T-helper 2 cell treated with Interferon-gamma antibody and Interleukin-4, amounts not matched to agents 100 ng/mL and 5 ng/mL, for 36 hours (primary cell): ENCODE results near the gene TP53BP2. TPM values are rescaled to one million over a fixed set of nuclear protein-coding genes. Genes with fewer than 3 reads are reported as not detected.
"Not testable (repeated sequence)": the region's sequence is repeated elsewhere in the genome, so short reads cannot be mapped to it uniquely, and the experiment has no call there.

Source experiments
- intact Hi-C: fragments of 100-400 bp; cut with micrococcal nuclease; formaldehyde crosslinking; loops from one replicate; pipeline ENCODE4 v1.15.1; 2023
- total RNA-seq: library from RNA; stranded (reverse); gene quantifications from 2 replicates; pipeline ENCODE4 v1.2.3, GENCODE V29; 2022

TP53BP2 gene
- total RNA-seq, 1 donor from 2014 or later, result 27.6 TPM

- intact Hi-C loops, result no loop called here
Measured at GRCh38 chr1:223748405-223748772, 97.4 kb downstream of the TP53BP2 start.

DNA sequence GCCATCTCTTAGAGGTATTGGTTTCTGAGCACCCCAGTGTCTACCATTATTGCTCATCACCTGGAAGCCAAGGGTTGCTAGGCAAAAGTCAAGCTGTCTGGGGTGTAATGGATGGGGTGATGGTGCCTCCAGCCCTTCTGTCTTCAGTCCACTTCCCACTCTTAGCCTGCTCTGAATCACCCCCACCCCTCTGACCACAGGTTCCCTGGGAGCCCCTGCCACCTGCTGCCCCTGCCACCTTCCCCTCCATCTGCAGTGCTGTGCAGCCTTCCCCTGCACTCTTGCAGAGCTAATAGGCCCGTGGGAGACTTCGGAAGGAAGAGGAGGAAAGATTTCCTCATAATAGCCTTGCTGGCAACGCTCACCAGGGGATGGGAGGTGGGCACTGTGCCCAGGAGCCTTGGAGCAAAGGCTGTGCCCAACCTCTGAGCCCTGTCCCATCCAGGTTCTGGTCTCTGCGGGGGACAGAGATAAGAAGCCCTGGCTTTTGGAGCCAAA lies 97.9 kb downstream of the TP53BP2 start:
- intact Hi-C loops, result no loop called here

DNA sequence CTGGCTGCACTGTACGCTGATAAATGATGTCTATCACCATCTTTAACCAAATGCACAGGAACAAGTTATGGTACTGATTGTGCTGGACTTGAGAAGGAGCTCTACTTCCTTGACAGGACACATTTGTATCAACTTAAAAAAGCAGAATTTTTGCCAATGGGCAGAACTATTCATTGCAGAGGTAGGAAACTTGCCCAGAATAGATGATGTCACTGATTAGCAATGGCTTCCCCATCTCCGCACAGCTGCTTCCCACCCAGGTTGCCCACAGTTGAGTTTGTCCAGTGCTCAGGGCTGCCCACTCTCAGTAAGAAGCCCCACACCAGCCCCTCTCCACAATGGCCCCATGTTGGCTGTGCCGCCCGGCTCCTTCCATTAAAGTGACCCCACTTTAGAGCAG lies 100.0 kb downstream of the TP53BP2 start:
- intact Hi-C loops, result no loop called here

- intact Hi-C loops, result no loop called here
Measured at GRCh38 chr1:223742856-223743517, 102.8 kb downstream of the TP53BP2 start.

DNA sequence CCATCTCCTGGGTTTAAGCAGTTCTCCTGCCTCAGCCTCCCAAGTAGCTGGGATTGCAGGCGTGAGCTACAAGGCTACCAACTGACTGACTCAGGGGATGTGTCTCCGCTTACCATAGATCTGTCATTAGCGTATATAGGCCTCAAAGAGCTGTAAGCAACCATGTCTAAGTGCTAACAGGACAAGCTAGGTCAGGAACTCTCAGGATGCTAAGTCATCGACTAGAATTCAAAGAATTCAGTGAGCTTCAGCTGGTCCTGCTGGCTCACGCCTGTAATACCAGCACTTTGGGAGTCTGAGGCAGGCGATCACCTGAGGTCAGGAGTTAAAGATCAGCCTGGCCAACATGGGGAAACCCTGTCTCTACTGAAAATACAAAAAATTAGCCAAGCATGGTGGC lies 103.9 kb downstream of the TP53BP2 start:
- intact Hi-C loops, result no loop called here

DNA sequence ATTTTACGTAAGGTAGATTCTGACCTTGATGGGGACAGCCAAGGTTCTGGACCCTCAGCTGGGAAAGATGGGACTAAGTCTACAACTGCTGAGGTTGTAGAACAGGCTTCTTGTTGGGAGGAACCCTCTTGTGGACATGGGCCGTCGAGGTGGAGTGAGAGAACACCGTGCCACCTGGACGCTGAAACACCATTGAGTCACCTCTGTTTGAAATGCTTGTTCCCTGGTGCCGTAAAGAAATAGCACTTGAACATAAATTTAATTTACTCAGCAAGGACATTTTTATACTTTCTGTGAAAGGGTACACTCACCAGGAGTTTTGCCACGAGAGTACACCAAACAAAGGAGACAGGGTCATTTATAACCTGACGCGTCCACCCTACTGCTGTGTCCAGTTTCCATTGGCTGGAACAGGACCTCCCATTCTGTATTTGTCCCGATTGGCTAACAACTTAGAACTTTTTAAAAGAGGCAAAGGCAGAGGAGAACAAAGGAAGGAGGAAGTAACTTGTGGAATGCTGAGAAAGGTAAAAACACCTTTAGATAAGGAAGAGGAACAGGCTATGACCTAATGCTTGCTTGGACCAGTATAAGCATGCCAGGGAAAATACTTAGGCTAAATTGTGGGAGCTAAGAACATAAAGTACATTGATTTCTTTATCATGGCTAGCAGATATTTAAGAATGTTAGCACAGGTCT lies 105.6 kb downstream of the TP53BP2 start:
- intact Hi-C loops, result not testable (repeated sequence)

DNA sequence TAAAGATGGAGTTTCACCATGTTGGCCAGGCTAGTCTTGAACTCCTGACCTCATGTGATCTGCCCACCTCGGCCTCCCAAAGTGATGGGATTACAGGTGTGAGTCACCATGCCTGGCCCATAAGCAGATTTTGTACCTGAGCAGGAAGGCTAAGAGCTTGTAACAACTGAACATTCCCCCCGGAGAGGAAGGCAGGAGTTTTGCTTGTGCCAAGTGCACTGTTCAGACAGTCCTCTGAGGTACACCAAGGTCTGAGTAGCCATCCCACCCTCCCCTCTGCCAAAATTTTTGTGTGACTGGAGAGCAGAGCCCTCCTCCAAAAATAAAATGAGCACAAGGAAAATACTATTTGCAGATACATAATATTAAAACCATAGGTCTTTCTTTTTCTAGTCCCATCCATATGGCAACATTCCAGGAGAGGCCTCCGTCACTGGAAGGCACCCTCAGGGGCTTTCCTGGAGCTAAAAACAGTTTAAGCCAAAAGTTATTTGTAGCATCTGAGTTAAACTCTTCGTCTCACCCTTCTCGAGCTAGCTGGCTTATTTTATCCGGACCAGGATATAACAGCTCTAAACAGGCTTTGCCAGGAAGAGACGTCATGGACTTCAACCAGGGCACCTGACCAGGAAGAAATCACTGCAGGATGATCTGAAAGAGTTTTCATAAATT lies 106.2 kb downstream of the TP53BP2 start:
- intact Hi-C loops, result no loop called here

GRCh38 chr1:223738465-223739365 lies 107.0 kb downstream of the TP53BP2 start:
- intact Hi-C loops, result no loop called here

DNA sequence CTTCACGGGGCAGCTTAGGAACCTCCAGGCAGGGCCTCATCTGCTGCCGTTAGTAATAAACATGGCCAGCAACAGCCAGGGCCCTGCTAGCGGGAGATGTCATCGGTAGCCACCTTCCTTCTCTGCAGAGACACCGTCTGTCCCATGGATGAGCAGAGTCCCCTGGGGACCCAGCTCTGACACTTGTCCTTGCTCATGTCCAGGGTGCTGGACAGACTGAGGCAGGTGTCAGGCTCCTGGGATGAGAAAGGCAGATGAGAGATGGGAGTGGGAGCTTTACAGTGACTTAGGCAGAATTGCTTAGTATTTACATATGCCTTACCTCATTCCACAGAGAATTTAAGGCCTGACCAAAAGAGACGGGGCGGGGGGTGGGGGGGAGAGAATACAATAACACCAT lies 108.4 kb downstream of the TP53BP2 start:
- intact Hi-C loops, result no loop called here

GRCh38 chr1:223736638-223737037 lies 109.1 kb downstream of the TP53BP2 start:
- intact Hi-C loops, result not testable (repeated sequence)

DNA sequence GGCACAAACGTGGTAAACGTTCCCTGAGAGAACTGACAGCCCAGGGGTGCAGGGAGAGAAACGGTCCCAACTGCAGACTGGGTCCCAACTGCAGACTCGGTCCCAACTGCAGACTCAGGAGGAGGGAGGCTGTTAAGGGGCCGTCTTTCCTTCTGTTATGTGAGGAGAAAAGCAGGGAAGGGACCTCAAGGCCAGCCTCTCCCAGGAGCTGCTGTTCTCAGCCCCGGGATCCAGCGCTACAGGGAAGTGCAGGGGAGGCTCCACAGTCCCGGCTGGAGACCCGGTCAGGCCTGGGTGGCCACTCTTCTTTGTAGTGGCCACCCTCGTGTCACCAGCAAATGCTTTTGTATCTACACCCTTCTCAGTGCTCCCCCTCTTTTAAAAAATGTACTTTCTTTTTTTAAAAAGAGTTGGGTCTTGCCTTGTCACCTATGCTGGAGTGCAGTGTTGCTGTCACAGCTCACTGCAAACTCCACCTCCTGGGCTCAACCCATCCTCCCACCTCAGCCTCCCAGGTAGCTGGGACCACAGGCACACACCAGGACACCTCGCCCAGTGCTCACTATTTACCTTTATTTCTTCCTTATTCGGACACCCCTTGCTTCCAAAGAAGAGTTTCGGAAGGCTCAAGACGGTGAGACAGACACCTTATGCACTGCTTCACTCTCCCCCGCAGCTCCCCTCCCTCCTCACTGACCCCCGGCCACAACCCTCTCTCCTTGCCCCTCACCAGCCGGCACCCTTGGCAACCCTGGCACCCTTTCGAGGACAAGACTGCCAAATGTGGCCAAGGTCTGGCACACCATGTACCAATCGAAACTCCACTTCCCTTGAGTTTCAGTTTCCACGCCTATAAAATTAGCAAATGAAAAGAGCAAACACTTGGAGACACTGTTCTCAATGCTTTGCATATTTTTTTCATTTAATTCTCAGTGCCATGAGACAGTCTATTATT lies 111.6 kb downstream of the TP53BP2 start:
- intact Hi-C loops, result no loop called here

- intact Hi-C loops, result no loop called here
Measured at GRCh38 chr1:223732993-223733798, 112.6 kb downstream of the TP53BP2 start.

- intact Hi-C loops, result no loop called here
Measured at GRCh38 chr1:223731133-223731770, 114.5 kb downstream of the TP53BP2 start.

DNA sequence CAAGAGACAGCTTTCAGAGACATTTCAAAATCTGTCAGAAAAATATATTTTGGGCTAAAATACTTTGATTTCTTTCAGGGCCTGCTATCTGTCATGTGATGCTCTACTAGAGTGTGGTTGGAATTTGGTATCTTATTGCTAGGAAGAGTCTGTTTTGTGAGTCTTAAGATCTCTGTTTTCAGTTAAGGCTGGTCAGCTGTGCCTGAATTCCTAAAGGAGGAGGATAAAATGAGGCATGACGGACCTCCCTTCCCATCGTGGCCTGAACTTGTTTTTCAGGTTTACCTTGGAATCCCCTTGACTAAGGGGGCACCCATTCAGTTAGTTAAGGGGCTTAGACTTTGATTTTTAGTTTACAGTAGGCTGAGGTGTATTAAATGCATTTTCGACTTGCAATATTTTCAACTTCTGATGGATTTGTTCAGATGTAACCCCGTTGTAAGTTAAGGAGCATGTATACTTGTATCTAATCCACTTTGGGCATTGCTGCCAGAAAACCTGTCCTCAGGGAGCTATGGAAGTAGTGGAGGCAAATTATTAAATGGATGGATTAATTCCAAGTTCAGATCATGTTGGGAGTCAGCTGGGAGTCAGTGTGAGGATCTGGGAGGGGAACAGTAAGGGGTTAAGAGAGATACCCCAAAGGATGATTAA lies 115.1 kb downstream of the TP53BP2 start:
- intact Hi-C loops, result no loop called here

DNA sequence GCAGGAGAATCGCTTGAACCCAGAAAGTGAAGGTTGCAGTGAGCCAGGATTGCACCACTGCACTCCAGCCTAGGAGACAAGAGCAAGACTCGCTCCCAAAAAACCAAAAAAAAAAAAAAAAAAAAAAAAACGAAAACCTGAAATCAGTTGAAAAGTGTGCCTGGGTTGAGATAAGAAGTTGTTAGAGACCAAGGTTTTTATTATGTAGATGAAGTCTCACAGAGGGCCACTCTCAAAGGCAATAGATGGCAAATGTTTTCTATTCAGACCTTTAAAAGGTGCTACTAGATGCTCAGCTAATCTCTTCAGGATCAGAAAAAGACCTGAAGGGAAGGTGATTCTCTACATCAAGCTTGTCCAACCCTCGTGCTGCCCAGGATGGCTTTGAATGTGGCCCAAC lies 115.8 kb downstream of the TP53BP2 start:
- intact Hi-C loops, result no loop called here
